ENCODE results near the gene EGFR.

The EGFR gene

DNA sequence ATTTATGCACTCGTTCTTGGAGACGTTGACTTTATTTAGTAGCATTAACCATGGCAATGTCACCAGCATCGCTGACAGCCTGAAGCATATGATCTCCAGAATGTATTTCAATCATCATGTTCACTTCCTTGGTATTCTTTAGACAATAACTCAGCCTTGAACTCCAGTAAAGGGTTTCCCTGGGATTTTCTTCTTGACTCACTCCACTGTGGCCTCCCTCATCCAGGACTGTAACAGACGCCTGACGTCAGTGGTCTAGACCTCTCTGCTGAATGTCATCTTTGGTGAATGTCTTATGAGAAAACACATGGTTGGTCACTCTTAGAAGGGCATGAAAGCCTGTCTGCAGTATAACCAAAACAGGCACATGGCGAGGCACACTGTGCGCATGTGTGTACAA is 64.4 kb downstream of the EGFR start:
- no peak for DNase-seq

GRCh38 chr7:55084307-55084706 is 65.5 kb downstream of the EGFR start:
- DNase-seq, result no peak

DNA sequence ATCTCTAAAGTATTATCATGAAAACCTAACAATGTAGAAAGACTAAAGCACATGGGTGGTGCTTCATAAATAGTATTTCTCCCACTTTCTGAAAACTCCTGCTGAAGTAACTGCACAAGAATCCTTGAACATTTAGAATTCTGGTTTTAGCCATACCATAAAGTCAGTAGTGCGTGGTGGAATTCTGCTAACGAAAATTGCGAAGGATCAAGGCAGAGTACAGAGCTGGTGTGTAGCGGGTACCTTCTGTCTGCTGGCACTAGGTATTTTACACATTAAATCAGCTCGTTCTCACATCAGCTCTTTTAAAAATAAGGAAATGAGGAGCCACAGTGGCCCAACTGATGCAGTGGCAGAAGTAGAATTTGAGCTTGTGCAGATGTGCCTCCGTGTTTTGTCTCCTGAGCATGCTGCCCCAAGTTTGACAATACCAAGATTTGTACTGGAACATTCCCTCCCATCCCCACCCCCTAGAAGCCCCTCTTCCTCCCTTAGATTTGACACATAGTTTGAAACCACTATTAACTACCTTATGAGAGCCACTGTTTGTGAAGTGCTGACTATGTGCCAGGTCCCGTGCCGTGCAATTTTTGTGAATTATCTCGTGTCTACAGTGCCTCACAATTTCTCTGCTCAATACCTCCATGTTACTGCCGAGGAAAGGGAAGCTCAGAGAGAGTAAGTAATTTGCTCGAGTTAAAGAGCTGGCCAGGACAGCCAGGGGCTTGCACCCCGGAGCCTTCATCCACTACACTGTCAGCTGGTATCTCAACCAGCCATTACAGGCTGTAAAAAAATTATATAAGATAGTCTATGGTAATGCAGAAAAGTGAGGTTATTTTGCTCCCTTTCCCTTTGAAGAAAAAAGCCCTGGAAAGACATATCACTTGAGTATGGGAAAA is 66.9 kb downstream of the EGFR start:
- no peak for DNase-seq

- peak; percentile 83 for DNase-seq
Observed at GRCh38 chr7:55086413-55087201, 67.8 kb downstream of the EGFR start.

DNA sequence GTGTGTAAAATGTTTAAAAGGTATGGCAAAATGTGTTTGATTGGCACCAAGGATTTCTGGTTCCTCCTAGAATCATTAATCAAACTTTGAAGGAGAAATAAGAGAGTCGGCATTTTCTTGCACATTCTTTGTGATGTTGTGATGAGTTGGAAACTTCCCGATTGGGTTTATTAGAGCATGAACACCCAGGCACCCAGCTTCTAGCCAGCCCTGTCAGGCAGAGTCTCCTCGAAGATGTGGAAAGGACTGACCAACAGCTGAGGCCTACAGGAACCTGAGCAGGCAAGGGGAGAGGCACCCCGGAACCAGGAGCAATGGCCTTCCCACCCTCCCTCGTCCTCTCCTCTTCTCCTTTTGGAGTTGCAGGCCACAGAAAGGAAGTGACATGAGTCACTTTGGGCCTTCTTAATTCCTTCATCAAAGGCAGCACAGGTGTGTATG is 68.7 kb downstream of the EGFR start:
- no peak for DNase-seq

DNA sequence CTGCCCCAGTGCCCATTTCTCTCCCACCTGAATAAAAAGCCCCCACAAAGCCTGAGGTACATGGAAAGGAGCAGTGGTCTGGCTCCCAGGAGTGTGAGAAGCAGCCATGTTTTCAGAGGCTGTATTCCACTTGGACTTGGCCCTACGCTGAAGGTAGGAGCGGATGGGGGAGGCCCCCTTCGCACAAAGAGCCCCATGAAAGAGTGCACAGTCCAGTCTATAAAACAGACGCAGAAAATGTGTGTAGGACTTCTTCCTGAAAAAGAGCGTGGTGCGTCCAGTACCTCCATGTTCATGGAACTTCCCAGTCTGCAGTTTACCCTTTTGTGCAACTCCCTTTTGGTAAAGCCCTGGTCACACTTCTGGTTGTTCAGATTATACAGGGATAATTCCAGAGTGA is 69.3 kb downstream of the EGFR start:
- no peak for DNase-seq

GRCh38 chr7:55088620-55089019 is 69.8 kb downstream of the EGFR start:
- DNase-seq, result no peak

GRCh38 chr7:55092186-55092974 is 73.6 kb downstream of the EGFR start:
- DNase-seq, result no peak

- no peak for DNase-seq
Observed at GRCh38 chr7:55092975-55093373, 74.2 kb downstream of the EGFR start.

- no peak for DNase-seq
Observed at GRCh38 chr7:55093674-55094073, 74.9 kb downstream of the EGFR start.

DNA sequence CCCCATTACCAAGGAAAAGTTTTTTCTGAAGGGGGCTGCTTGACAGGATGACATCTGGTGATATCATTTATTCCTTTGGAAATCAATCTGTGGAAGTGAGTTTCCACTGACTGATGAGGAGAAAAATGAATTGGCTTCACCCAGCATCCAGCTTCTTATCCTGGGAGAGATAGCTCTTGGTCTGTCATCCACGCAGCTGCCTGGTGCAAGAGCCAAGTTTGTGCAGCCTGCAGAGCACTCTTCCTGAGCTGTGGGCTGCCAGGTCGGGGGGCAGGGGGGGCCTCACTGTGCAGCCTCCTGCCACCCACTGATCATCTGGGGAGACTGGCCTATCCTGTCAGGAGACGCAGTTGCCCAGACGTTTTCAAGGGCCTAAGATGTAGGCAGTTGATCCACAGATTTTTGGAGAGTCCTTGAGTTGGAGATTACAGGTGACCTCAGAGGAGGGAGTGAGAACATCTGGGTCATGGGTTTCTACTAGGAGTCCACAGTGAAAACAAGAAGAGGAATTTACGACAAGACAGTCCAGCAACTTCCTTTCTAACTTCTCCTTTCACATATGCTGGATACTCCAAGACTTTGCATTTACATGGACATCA is 75.4 kb downstream of the EGFR start:
- no peak for DNase-seq

DNA sequence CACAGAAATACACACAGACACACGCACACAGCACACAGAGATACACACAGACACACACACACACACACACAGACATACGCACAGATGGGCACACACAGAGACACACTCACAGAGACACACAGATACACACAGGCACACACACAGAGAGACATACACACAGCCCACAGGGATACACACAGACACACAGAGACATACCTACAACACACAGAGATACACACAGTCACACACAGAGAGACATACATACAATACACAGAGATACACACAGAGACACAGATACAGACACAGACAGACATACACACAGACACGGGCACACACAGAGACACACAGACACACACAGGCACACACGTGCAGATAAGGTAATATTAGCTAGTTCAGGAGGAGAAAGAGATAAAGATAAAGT is 76.9 kb downstream of the EGFR start:
- no peak for DNase-seq

GRCh38 chr7:55096323-55096722 is 77.5 kb downstream of the EGFR start:
- no peak for DNase-seq

DNA sequence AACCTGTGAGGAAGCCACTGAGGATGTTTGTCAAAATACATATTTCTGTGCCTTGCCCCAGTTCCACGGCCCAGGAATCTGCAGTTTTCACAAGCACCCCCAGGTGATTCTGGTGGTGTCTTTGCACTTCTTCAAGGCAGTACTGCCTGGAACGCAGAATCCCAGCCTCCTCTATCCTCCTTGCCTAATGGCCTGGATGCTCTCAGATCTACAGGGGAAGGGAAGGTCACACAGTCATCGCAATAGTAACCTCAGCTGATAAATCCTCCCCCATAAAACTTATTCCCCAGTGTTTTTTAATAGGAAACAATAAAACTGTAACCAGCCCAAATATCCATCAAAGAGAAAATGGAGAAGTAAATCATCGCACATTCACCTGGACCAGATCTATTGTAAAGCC is 78.3 kb downstream of the EGFR start:
- DNase-seq, result no peak

GRCh38 chr7:55099066-55099820 is 80.4 kb downstream of the EGFR start:
- no peak for DNase-seq

- no peak for DNase-seq
Observed at GRCh38 chr7:55099821-55100543, 81.2 kb downstream of the EGFR start.

- no peak for DNase-seq
Observed at GRCh38 chr7:55100544-55101327, 81.9 kb downstream of the EGFR start.

DNA sequence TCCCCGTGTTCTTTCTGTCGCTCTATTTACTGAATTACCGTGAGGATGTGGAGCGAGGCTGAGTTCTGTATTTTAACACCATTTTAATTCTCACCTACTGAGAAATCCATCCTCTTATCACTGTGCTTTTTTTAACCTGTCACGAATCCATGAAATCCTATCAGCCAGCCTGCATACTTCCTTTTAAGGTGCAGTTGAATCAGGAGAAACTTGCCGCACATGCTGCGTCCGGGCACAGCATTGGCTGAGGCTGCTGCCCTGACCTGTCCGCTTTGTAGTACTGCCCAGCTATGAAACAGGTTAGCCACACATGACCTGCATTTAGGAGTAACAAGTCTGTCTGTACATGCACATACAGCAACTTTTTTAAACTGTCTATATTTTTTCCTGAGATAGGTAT is 82.5 kb downstream of the EGFR start:
- DNase-seq, result no peak

DNA sequence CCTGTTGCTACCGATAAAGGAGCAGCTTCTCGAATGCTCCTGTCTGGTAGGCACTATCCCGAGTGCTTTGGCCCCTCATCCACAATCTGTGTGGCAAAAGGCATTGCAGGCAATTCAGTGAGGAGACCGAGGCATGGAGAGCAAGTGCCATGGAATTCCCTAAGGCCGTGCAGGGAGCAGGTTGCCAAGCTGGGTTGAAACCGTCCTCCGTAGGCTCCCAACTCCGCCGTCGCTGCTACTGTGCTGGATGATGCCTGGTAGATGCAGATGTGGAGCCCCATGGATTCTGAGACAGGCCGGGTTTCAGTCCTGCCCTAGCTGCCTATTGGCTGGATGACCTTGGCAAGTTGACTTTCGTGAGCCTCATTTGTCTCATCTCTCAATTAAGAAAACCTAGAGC is 85.3 kb downstream of the EGFR start:
- no peak for DNase-seq

- no peak for DNase-seq
Observed at GRCh38 chr7:55104712-55105433, 86.1 kb downstream of the EGFR start.
